Stimulated activated CD8-positive, alpha-beta memory T cell treated with anti-CD3 and anti-CD28 coated beads, Interleukin-15, amount 100 ng/mL, for 1 hour (primary cell): ENCODE results near the gene NHLH1.

Experiments
- DNase-seq: peaks from one replicate; pipeline ENCODE4 v3.0.0-alpha.2; 2020; ENCODE audit warnings: low read depth

NHLH1 gene

GRCh38 chr1:160366731-160367515 lies at the start of gene NHLH1:
Gene NHLH1 (plus strand): TSS chr1:160367071. CDS start chr1:160370732, 3,661 bp downstream.
- no peak for DNase-seq

- no peak for DNase-seq
Observed at GRCh38 chr1:160322831-160323230, 44.0 kb upstream of the NHLH1 start.

GRCh38 chr1:160325252-160325651 lies 41.6 kb upstream of the NHLH1 start:
- no peak for DNase-seq

- DNase-seq = no peak
Observed at GRCh38 chr1:160326418-160326817, 40.5 kb upstream of the NHLH1 start.

- DNase-seq = no peak
Observed at GRCh38 chr1:160328184-160328583, 38.7 kb upstream of the NHLH1 start.

- no peak for DNase-seq
Observed at GRCh38 chr1:160330119-160330518, 36.8 kb upstream of the NHLH1 start.

- DNase-seq = no peak
Observed at GRCh38 chr1:160332516-160332915, 34.4 kb upstream of the NHLH1 start.

- no peak for DNase-seq
Observed at GRCh38 chr1:160338580-160338979, 28.3 kb upstream of the NHLH1 start.

- DNase-seq = no peak
Observed at GRCh38 chr1:160340146-160340545, 26.7 kb upstream of the NHLH1 start.

- no peak for DNase-seq
Observed at GRCh38 chr1:160340866-160341265, 26.0 kb upstream of the NHLH1 start.

- no peak for DNase-seq
Observed at GRCh38 chr1:160342526-160342925, 24.3 kb upstream of the NHLH1 start.

GRCh38 chr1:160342953-160343869 lies 23.7 kb upstream of the NHLH1 start, which contains the start of the genes COPA and NCSTN:
Gene COPA (minus strand): TSS chr1:160343250. CDS start chr1:160343170, 80 bp downstream.
Gene NCSTN (plus strand): TSS chr1:160343383. CDS start chr1:160343397, 14 bp downstream.
- DNase-seq = peak; percentile 78

- DNase-seq = no peak
Observed at GRCh38 chr1:160344241-160344640, 22.6 kb upstream of the NHLH1 start.

- no peak for DNase-seq
Observed at GRCh38 chr1:160344936-160345335, 21.9 kb upstream of the NHLH1 start.

GRCh38 chr1:160346463-160346862 lies 20.4 kb upstream of the NHLH1 start:
- no peak for DNase-seq

- DNase-seq = no peak
Observed at GRCh38 chr1:160346958-160347357, 19.9 kb upstream of the NHLH1 start.

- no peak for DNase-seq
Observed at GRCh38 chr1:160351629-160352028, 15.2 kb upstream of the NHLH1 start.

GRCh38 chr1:160352555-160352954 lies 14.3 kb upstream of the NHLH1 start:
- no peak for DNase-seq

GRCh38 chr1:160353223-160353622 lies 13.6 kb upstream of the NHLH1 start:
- DNase-seq = no peak

- DNase-seq = no peak
Observed at GRCh38 chr1:160354388-160354985, 12.4 kb upstream of the NHLH1 start.

GRCh38 chr1:160357286-160358002 lies 9.4 kb upstream of the NHLH1 start:
- DNase-seq = no peak

GRCh38 chr1:160358073-160358472 lies 8.8 kb upstream of the NHLH1 start:
- no peak for DNase-seq
